Mucosa of descending colon (tissue), 3 donors: ENCODE results near the gene WNT9A. TPM values are rescaled to one million over a fixed set of nuclear protein-coding genes. Genes with fewer than 3 reads are reported as not detected.

ENCODE experiments used
- ATAC-seq: fragments of 200-7000 bp; cut with Tn5 transposase; one replicate; pipeline ENCODE4 v1.9.1; 2020; ENCODE audit warnings: mild to moderate bottlenecking, moderate library complexity
- DNase-seq, 3 donors: peaks; one replicate each; pipeline ENCODE4 v3.0.0-alpha.2; 2020
- H3K36me3 ChIP-seq: fragments of 200-600 bp; one replicate; pipeline ENCODE4 v1.8.0; 2021; ENCODE audit warnings: low read depth, mild to moderate bottlenecking
- H3K4me1 ChIP-seq: fragments of 200-600 bp; one replicate; pipeline ENCODE4 v1.8.0; 2021; ENCODE audit warnings: low read depth, mild to moderate bottlenecking
- H3K4me3 ChIP-seq: fragments of 200-600 bp; one replicate; pipeline ENCODE4 v1.8.0; 2021; ENCODE audit warnings: mild to moderate bottlenecking
- H3K9me3 ChIP-seq: fragments of 200-600 bp; one replicate; pipeline ENCODE4 v1.8.0; 2021; ENCODE audit warnings: mild to moderate bottlenecking
- CTCF ChIP-seq: fragments of 200-600 bp; IDR thresholded peaks from one replicate; pipeline ENCODE4 v1.8.0; 2022; ENCODE audit warnings: antibody characterized with exemption, mild to moderate bottlenecking
- intact Hi-C, 2 donors: fragments of 100-400 bp; cut with DNase I in 1 of 2; cut with micrococcal nuclease in 1 of 2; formaldehyde crosslinking; loops; one replicate each; pipeline versions ENCODE4 v1.11.0 to v1.11.1; 2022; cut with DNase I, micrococcal nuclease
- total RNA-seq, 3 donors: library from RNA; stranded (reverse); fragmentation: NEBNext Ultra II Directional in 2 of 3; extraction: Animal tissue kit (Norgen Biotek cat#: 25700) in 2 of 3; gene quantifications; one replicate each; pipeline versions ENCODE4 v1.2.1 to v1.2.4, GENCODE V29; 2021 to 2023
- donor health status: DM: no; HTN: no; CAD: no; lungs with moderate emphysema.
- donor health status: DM: no; HTN: no; CAD: no.
- donor health status: DM: no; HTN: yes; CAD: no.

The WNT9A gene
- total RNA-seq, 3 donors from 2014 or later, result 1.7 to 12.7 (median 2.4) TPM

GRCh38 chr1:227900571-227901051 lies 47.1 kb downstream of the WNT9A start:
- Histone ChIP-seq H3K9me3 (no peaks in the 10 kb centered on the region), H3K4me1 (no peaks in the 10 kb centered on the region), H3K36me3 (no peaks in the 10 kb centered on the region), H3K4me3 (no peak overlapping the region)
- ATAC-seq (no peak), DNase-seq (peak in 2 of 3 donors; percentile 2 to 27)
- intact Hi-C loops, result no loop called here
- no peak for TF ChIP-seq CTCF

GRCh38 chr1:227899820-227900449 lies 47.8 kb downstream of the WNT9A start:
- ATAC-seq (no peak), DNase-seq (peak in 2 of 3 donors; percentile 12 to 17)
- intact Hi-C loops, result no loop called here
- Histone ChIP-seq H3K4me1 (no peaks in the 10 kb centered on the region), H3K4me3 (no peak overlapping the region), H3K9me3 (no peaks in the 10 kb centered on the region), H3K36me3 (no peaks in the 10 kb centered on the region)
- TF ChIP-seq CTCF, result no peak

GRCh38 chr1:227899141-227899819 lies 48.5 kb downstream of the WNT9A start:
- Histone ChIP-seq H3K4me3 (no peak overlapping the region), H3K9me3 (no peaks in the 10 kb centered on the region), H3K36me3 (no peaks in the 10 kb centered on the region), H3K4me1 (no peaks in the 10 kb centered on the region)
- TF ChIP-seq CTCF, result no peak
- DNase-seq (peak in 2 of 3 donors; percentile 12 to 18), ATAC-seq (no peak)
- intact Hi-C loops, result no loop called here

- H3K4me3 ChIP-seq, result no peak overlapping the region
- ATAC-seq (no peak), DNase-seq (peak in 1 of 3 donors; percentile 29)
- intact Hi-C loops, result no loop called here
- no peaks in the 10 kb centered on the region for H3K36me3 ChIP-seq
- no peaks in the 10 kb centered on the region for H3K4me1 ChIP-seq
- no peak for TF ChIP-seq CTCF
- no peaks in the 10 kb centered on the region for H3K9me3 ChIP-seq
Observed at GRCh38 chr1:227898502-227899140, 49.1 kb downstream of the WNT9A start.

- Histone ChIP-seq H3K4me1 (no peaks in the 10 kb centered on the region), H3K36me3 (no peaks in the 10 kb centered on the region), H3K4me3 (no peak overlapping the region), H3K9me3 (no peaks in the 10 kb centered on the region)
- peak in 1 of 3 donors; percentile 25 for DNase-seq
- TF ChIP-seq CTCF, result no peak
- ATAC-seq, result no peak
- intact Hi-C loops, result no loop called here
Observed at GRCh38 chr1:227897704-227898438, 49.9 kb downstream of the WNT9A start.
